GM23338 (cell line): ENCODE results near the gene DGCR6L. TPM values are rescaled to one million over a fixed set of nuclear protein-coding genes. Genes with fewer than 3 reads are reported as not detected.
"Not testable (repeated sequence)": the region's sequence is repeated elsewhere in the genome, so short reads cannot be mapped to it uniquely, and the experiment has no call there.

Experiments
- ATAC-seq: fragments of 200-7000 bp; cut with Tn5 transposase; 3 replicates; pipeline ENCODE4 v1.9.1; 2020
- DNase-seq: peaks from one replicate; pipeline ENCODE4 v3.0.0-alpha.2; 2015; ENCODE audit warnings: low spot score
- H2AFZ ChIP-seq: fragments of 200-600 bp; sonication (generic); 2 replicates; pipeline ENCODE4 v1.8.0; 2016; ENCODE audit warnings: antibody characterized with exemption, mild to moderate bottlenecking, moderate library complexity
- H3F3A ChIP-seq: fragments of 200-600 bp; sonication (generic); replicated peaks from 2 replicates; pipeline ENCODE4 v1.8.0; 2017; ENCODE audit warnings: antibody characterized with exemption, mixed run types, low read depth
- H3K27ac ChIP-seq: fragments of 200-600 bp; sonication (generic); 2 replicates; pipeline ENCODE4 v1.6.1; 2016; ENCODE audit warnings: low read depth
- H3K27me3 ChIP-seq: fragments of 200-600 bp; sonication (generic); 2 replicates; pipeline ENCODE4 v1.8.0; 2016; ENCODE audit warnings: mild to moderate bottlenecking, mixed run types, moderate library complexity; ENCODE audit not compliant: insufficient read depth
- H3K36me3 ChIP-seq: fragments of 200-600 bp; sonication (generic); 2 replicates; pipeline ENCODE4 v1.8.0; 2016; ENCODE audit warnings: mild to moderate bottlenecking; ENCODE audit not compliant: insufficient read depth
- H3K4me1 ChIP-seq: fragments of 200-600 bp; sonication (generic); 2 replicates; pipeline ENCODE4 v1.8.0; 2016; ENCODE audit warnings: mild to moderate bottlenecking, moderate library complexity; ENCODE audit not compliant: insufficient read depth
- H3K4me2 ChIP-seq: fragments of 200-600 bp; sonication (generic); 2 replicates; pipeline ENCODE4 v1.7.1; 2017; ENCODE audit warnings: mixed run types
- H3K4me3 ChIP-seq: fragments of 200-600 bp; sonication (generic); 2 replicates; pipeline ENCODE4 v1.6.1; 2016; ENCODE audit warnings: mixed run types
- H3K79me2 ChIP-seq: fragments of 200-600 bp; sonication (generic); replicated peaks from 2 replicates; pipeline ENCODE4 v1.8.0; 2017; ENCODE audit warnings: mild to moderate bottlenecking; ENCODE audit not compliant: insufficient read depth
- H3K9me2 ChIP-seq: fragments of 200-600 bp; sonication (generic); 2 replicates; pipeline ENCODE4 v1.8.0; 2017; ENCODE audit not compliant: insufficient read depth
- H4K20me1 ChIP-seq: fragments of 200-600 bp; sonication (generic); replicated peaks from 2 replicates; pipeline ENCODE4 v1.8.0; 2017; ENCODE audit warnings: mild to moderate bottlenecking; ENCODE audit not compliant: insufficient read depth
- H3K27ac Mint-ChIP-seq: 2 replicates; pipeline ENCODE4 v1.8.0; 2020; ENCODE audit warnings: inconsistent platforms, mild to moderate bottlenecking, moderate library complexity, mixed read lengths
- H3K27me3 Mint-ChIP-seq: 3 replicates; pipeline ENCODE4 v1.8.0; 2022; ENCODE audit warnings: low read depth, mild to moderate bottlenecking, moderate library complexity, mixed read lengths, inconsistent platforms; ENCODE audit not compliant: insufficient read depth, poor library complexity
- H3K36me3 Mint-ChIP-seq: 3 replicates; pipeline ENCODE4 v1.8.0; 2021; ENCODE audit warnings: low read depth, mild to moderate bottlenecking, inconsistent platforms, moderate library complexity, mixed read lengths
- H3K4me1 Mint-ChIP-seq: 3 replicates; pipeline ENCODE4 v1.8.0; 2020; ENCODE audit warnings: mild to moderate bottlenecking, inconsistent platforms, mixed read lengths
- H3K4me3 Mint-ChIP-seq: 3 replicates; pipeline ENCODE4 v1.8.0; 2021; ENCODE audit warnings: moderate library complexity, mild to moderate bottlenecking, inconsistent platforms, mixed read lengths
- H3K9me3 Mint-ChIP-seq: 3 replicates; pipeline ENCODE4 v1.8.0; 2020; ENCODE audit warnings: moderate library complexity, mild to moderate bottlenecking, inconsistent platforms, mixed read lengths
- CREB1 ChIP-seq: fragments of 250-450 bp; sonication (Bioruptor Pico); IDR thresholded peaks from 2 replicates; pipeline ENCODE4 v1.5.0; 2020; ENCODE audit warnings: low read depth, mild to moderate bottlenecking, moderate library complexity
- JUNB ChIP-seq: IDR thresholded peaks from one replicate; pipeline ENCODE4 v1.6.1; 2016; ENCODE audit warnings: antibody characterized with exemption; ENCODE audit not compliant: unreplicated experiment
- NANOG ChIP-seq: IDR thresholded peaks from 2 replicates; pipeline ENCODE4 v1.6.1; 2016; ENCODE audit warnings: antibody characterized with exemption, borderline replicate concordance
- STAT1 ChIP-seq: IDR thresholded peaks from one replicate; pipeline ENCODE4 v1.6.1; 2016; ENCODE audit warnings: antibody characterized with exemption; ENCODE audit not compliant: unreplicated experiment
- ZNF114 ChIP-seq: fragments of 250-450 bp; sonication (Bioruptor Pico); IDR thresholded peaks from 2 replicates; pipeline ENCODE4 v1.5.0; 2020; ENCODE audit warnings: mild to moderate bottlenecking, moderate library complexity
- polyA plus RNA-seq: library from polyadenylated mRNA; unstranded; fragments of >200 nt; fragmentation: Nextera tagmentation; extraction: Ambion mirVana; gene quantifications from 2 replicates; pipeline ENCODE4 v1.2.1, GENCODE V29; 2016
- total RNA-seq: library from RNA; depleted of rRNA; stranded (reverse); fragments of >200 nt; shearing (Covaris generic); gene quantifications from 2 replicates; pipeline ENCODE4 v1.2.3, GENCODE V29; 2014
- TF ChIP-seq, protein P1 (sequence below), 2 experiments: fragments of 200-600 bp in 1 of 2; sonication (generic) in 1 of 2; conservative IDR thresholded peaks; 2 replicates each; pipeline versions ENCODE4 v1.5.1 to v1.6.1; 2016 to 2017; ENCODE audit warnings: antibody characterized with exemption in 2 of 2, low read depth in 2 of 2, mild to moderate bottlenecking in 2 of 2, moderate library complexity in 1 of 2

Gene DGCR6L
- total and polyA plus RNA-seq, 2 experiments from 2014 or later: 66.3 to 85.9 TPM

DNA sequence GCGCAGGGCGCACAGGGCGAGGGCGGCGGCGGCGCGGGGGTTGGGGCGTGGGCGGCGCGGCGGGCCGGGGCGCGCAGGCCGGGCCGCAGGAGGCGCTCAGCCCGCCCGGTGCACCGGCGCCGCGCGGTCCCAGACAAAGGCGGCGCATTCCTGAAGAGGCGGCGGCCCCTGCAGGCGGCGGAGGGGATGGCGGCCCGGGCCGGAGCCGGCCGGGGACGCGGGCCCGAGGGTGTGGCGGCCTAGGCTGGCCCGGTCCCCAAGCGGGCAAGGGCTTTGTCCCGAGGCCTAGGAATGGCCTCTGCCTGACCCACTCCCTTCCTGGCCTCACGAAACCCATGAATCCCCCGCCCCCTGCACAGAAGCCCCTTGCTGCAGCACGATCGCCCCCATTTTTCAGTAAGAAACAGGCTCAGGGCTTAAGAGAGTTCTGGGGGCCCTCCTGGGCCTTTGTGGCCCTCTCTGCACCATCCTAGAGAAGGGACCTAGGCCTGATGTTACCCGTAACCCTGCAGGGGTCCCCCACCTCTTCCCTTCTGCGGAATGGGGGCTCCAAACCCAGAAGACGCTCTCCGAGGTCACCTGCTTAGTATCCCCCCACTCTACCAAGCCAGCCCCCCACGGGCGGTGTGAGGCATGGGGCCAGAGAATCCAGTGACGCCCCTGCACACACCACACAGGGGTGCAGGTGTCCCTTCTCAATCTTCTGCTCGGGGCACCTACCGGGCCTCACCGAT lies 51.4 kb downstream of the DGCR6L start, which contains the start of gene RTN4R:
RTN4R (minus strand) TSS at position 40 of the 734 bp plus-strand sequence. CDS start 226 bp downstream, outside the sequence.
- peak within 1 kb of the TSS; percentile 64 for H3K4me3 ChIP-seq
- H3K36me3 Mint-ChIP-seq: no peaks in the 10 kb centered on the region

DNA sequence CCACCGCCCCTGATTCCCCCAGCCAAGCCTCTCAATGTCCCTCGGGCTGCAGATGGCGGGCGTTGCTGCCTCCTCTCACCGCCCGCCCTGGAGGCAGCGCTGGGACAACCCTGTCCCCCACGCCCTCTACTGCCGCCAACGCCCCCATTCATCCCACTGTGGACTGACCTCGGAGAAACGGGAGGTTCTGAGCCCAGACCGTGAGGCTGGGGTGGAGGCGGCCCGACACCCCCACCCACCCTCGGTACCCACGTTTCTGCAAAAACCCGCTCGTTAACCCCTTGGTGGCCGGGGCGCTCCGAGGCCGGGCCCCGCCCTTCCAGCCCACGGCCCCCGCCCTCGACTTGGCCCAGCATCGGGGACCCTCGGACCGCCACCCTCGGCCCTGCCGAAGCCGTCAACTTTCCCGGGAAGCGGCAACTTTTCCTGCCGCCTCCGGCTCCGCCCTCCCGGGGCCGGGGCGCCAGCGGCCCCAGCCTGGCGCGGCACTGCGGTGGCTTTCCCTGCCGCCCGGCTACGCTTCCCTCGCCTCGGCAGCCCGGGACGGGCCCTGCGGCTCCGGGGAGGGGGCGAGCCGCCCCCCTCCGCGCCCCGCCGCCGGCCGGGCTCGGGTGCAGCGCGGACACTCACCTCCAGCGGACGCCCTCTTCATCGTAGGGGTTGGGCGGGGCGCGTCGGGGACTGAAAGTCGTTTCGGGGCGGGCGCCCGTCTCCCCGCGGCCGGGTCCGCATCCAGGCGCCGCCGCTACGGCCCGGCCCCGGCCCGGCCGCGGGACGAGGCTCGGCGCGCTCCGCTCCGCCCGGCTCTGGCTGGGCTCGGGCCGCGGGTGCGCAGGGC lies 52.2 kb downstream of the DGCR6L start:
- no peaks in the 10 kb centered on the region for H3K9me3 Mint-ChIP-seq
- TF ChIP-seq ZNF114 (CRISPR knock-in tag): no peak
- TF ChIP-seq, protein P1, sequence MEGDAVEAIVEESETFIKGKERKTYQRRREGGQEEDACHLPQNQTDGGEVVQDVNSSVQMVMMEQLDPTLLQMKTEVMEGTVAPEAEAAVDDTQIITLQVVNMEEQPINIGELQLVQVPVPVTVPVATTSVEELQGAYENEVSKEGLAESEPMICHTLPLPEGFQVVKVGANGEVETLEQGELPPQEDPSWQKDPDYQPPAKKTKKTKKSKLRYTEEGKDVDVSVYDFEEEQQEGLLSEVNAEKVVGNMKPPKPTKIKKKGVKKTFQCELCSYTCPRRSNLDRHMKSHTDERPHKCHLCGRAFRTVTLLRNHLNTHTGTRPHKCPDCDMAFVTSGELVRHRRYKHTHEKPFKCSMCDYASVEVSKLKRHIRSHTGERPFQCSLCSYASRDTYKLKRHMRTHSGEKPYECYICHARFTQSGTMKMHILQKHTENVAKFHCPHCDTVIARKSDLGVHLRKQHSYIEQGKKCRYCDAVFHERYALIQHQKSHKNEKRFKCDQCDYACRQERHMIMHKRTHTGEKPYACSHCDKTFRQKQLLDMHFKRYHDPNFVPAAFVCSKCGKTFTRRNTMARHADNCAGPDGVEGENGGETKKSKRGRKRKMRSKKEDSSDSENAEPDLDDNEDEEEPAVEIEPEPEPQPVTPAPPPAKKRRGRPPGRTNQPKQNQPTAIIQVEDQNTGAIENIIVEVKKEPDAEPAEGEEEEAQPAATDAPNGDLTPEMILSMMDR (conservative IDR thresholded peaks at IDR 0.05; ENCODE audit: low read depth in 2 of 2): no peak
- TF ChIP-seq JUNB: no peak
- TF ChIP-seq NANOG: no peak
- TF ChIP-seq STAT1: no peak
- H4K20me1 ChIP-seq: no peaks in the 10 kb centered on the region
- peaks cover 14% of the 10 kb centered on the region for H3K4me1 Mint-ChIP-seq
- peak overlapping the region; percentile 68 for H3K4me3 Mint-ChIP-seq
- H3F3A ChIP-seq: no peaks in the 10 kb centered on the region
- no peaks in the 10 kb centered on the region for H3K27me3 ChIP-seq
- ATAC-seq: peak; percentile 31
- no peak overlapping the region for H2AFZ ChIP-seq
- H3K27ac Mint-ChIP-seq: no peak overlapping the region
- no peaks in the 10 kb centered on the region; the same call in 1 of the 2 replicates for H3K79me2 ChIP-seq
- peak overlapping the region; percentile 64 for H3K4me3 ChIP-seq
- no peaks in the 10 kb centered on the region for H3K4me1 ChIP-seq
- H3K4me2 ChIP-seq: peak overlapping the region; percentile 85
- DNase-seq: peak; percentile 54
- H3K36me3 ChIP-seq: no peaks in the 10 kb centered on the region
- H3K27me3 Mint-ChIP-seq: peaks cover 9% of the 10 kb centered on the region
- H3K9me2 ChIP-seq: no peaks in the 10 kb centered on the region
- H3K27ac ChIP-seq: no peak overlapping the region
- H3K36me3 Mint-ChIP-seq: no peaks in the 10 kb centered on the region

More for the DNA sequence above, 51.4 kb downstream of the DGCR6L start, which contains the start of gene RTN4R:
- Mint-ChIP-seq H3K4me3 (peak within 1 kb of the TSS; percentile 71), H3K27me3 (peaks cover 7% of the 10 kb centered on the region), H3K27ac (peak within 1 kb of the TSS; percentile 88), H3K4me1 (peaks cover 14% of the 10 kb centered on the region), H3K9me3 (no peaks in the 10 kb centered on the region)
- Histone ChIP-seq H3K27ac (peak within 1 kb of the TSS; percentile 59; the same call in 1 of the 2 replicates), H3K4me1 (no peaks in the 10 kb centered on the region), H2AFZ (0 out of 2 replicates have a peak within 1 kb of the TSS, but pooled peaks have one; percentile 43), H3K79me2 (no peaks in the 10 kb centered on the region), H3K36me3 (no peaks in the 10 kb centered on the region), H3K4me2 (peak within 1 kb of the TSS; percentile 85), H3K27me3 (no peaks in the 10 kb centered on the region), H4K20me1 (no peaks in the 10 kb centered on the region), H3K9me2 (no peaks in the 10 kb centered on the region), H3F3A (no peaks in the 10 kb centered on the region)
- ATAC-seq (peak; percentile 74), DNase-seq (peak; percentile 80)
- TF ChIP-seq CREB1 (no peak), JUNB (no peak)
- TF ChIP-seq, protein P1 (conservative IDR thresholded peaks at IDR 0.05; ENCODE audit: low read depth in 2 of 2): peak; percentile 27 to 62; a peak in 2 of 4 replicates

DNA sequence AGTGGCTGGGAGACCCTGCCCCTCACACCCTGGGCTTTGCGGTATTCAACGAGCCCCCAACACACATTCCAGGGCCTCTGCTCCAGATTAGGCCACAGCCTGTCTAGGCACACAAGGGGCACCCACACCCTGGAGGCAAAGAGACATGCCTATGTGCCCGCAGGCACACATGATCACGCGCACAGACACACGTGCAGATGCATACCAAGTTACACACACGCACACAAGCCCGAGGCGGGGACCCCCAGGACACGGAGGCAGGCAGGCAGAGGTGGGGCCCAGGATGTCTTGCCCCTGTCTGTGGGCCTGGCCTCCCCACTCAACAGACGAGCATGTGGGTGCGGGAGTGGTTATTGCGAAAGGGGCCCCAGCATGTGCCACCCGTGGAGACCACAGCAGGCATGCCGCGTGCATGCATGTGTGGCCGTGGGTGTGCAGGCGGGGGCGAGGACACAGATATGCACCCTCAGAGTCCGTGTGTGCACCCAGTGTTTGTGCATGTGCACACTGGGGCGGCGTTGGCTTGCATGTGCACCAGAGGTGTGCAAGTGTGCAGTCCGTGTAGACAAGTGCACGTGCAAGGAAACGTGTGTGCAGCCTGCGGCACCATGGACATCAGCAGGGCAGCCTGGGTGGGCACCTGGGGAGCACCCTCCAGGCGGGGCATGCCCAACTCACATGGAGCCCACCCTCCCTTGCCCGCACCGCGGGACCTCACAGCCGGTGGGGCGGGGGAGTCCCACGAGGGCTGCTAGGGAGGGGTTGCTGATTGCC lies 53.0 kb downstream of the DGCR6L start:
- Histone ChIP-seq H3K4me2 (peak overlapping the region; percentile 85), H3K4me3 (peak overlapping the region; percentile 64)
- H3F3A ChIP-seq, H3K36me3 Mint-ChIP-seq, H4K20me1 ChIP-seq, DNase-seq, H3K36me3 ChIP-seq, H3K27ac Mint-ChIP-seq, H3K4me1 ChIP-seq, H3K79me2 ChIP-seq, H3K27me3 ChIP-seq, H3K9me3 Mint-ChIP-seq, H3K27me3 Mint-ChIP-seq, ATAC-seq, H3K9me2 ChIP-seq, H2AFZ ChIP-seq, H3K27ac ChIP-seq: not testable (repeated sequence)
- peaks cover 14% of the 10 kb centered on the region for H3K4me1 Mint-ChIP-seq
- peak overlapping the region; percentile 68 for H3K4me3 Mint-ChIP-seq
